C4-2B (cell line): ENCODE data around the gene NR6A1.

Experiments used
- CTCF ChIP-seq: fragments of 450-650 bp; conservative IDR thresholded peaks from 2 replicates; pipeline ENCODE4 v1.5.1; 2017; ENCODE audit warnings: mild to moderate bottlenecking
- ZFX ChIP-seq: fragments of 450-650 bp; IDR thresholded peaks from 2 replicates; pipeline ENCODE4 v1.6.1; 2017

- TF ChIP-seq CTCF (no peak), ZFX (no peak)
These were observed 85.9 kb downstream of the NR6A1 start for GRCh38 chr9:124685217-124685616.
